Prostate gland (tissue), 2 donors: ENCODE measurements around the gene CMKLR1. TPM values are rescaled to one million over a fixed set of nuclear protein-coding genes. Genes with fewer than 3 reads are reported as not detected.

Source experiments
- DNase-seq: peaks from one replicate; pipeline ENCODE4 v3.0.0-alpha.2; 2019; ENCODE audit warnings: low spot score
- H3K27ac ChIP-seq, 2 donors: fragments of 200-600 bp; sonication (generic); 2 replicates each; pipeline ENCODE4 v1.5.1; 2017 to 2019
- H3K27me3 ChIP-seq: fragments of 200-600 bp; sonication (generic); replicated peaks from 2 replicates; pipeline ENCODE4 v1.5.1; 2019; ENCODE audit not compliant: insufficient read depth
- H3K36me3 ChIP-seq, 2 donors: fragments of 200-600 bp; sonication (generic); 1 replicate in 1 of 2; 2 replicates in 1 of 2; pipeline versions ENCODE4 v1.5.1 to v1.8.1; 2017 to 2019
- H3K4me1 ChIP-seq: fragments of 200-600 bp; sonication (generic); replicated peaks from 2 replicates; pipeline ENCODE4 v1.5.1; 2019
- H3K4me3 ChIP-seq, 2 donors: fragments of 200-600 bp; sonication (generic); 2 replicates each; pipeline ENCODE4 v1.5.1; 2017 to 2019
- H3K9me3 ChIP-seq: fragments of 200-600 bp; sonication (generic); 2 replicates; pipeline ENCODE4 v1.5.1; 2017
- CTCF ChIP-seq, 4 experiments: fragments of 200-600 bp in 2 of 4; fragments of 450-650 bp in 2 of 4; sonication (generic) in 2 of 4; IDR thresholded peaks; 1 replicate in 3 of 4; 2 replicates in 1 of 4; pipeline ENCODE4 v1.5.1; 2016 to 2019; ENCODE audit warnings: antibody characterized with exemption in 4 of 4, mild to moderate bottlenecking in 2 of 4, moderate library complexity in 2 of 4
- POLR2A ChIP-seq: fragments of 450-650 bp; IDR thresholded peaks from one replicate; pipeline ENCODE4 v1.6.1; 2016; ENCODE audit warnings: antibody characterized with exemption, mild to moderate bottlenecking
- POLR2AphosphoS5 ChIP-seq: sonication (generic); formaldehyde crosslinking; IDR thresholded peaks from one replicate; pipeline ENCODE4 v1.6.1; 2017; ENCODE audit warnings: antibody characterized with exemption
- WGBS: methylation state at CpG from one replicate; pipeline ENCODE4 v1.1.5; 2018; 5-methylcytosine and 5-hydroxymethylcytosine counted together
- intact Hi-C: fragments of 100-400 bp; cut with DNase I; formaldehyde crosslinking; loops from one replicate; pipeline ENCODE4 v1.14.2; 2022
- total RNA-seq, 2 donors: library from RNA; depleted of rRNA; stranded (reverse); fragments of >200 nt; gene quantifications; one replicate each; pipeline ENCODE4 v1.1.0, GENCODE V29; 2016

The CMKLR1 gene
- total RNA-seq, 2 donors from 2014 or later, result 3.3 to 9.1 TPM

GRCh38 chr12:108364879-108365278, 25.8 kb upstream of the CMKLR1 start:
- Histone ChIP-seq H3K27me3 (no peaks in the 10 kb centered on the region), H3K36me3 (no peaks in the 10 kb centered on the region), H3K27ac (no peak overlapping the region), H3K4me3 (no peak overlapping the region), H3K4me1 (no peaks in the 10 kb centered on the region), H3K9me3 (no peaks in the 10 kb centered on the region)
- TF ChIP-seq POLR2A (no peak), CTCF (IDR thresholded peaks at IDR 0.05) (no peak), POLR2AphosphoS5 (no peak)
- DNase-seq, result no peak
- intact Hi-C loops, result no loop called here
- WGBS, result 90% methylated on average over 3 of the region's 3 CpGs

GRCh38 chr12:108363565-108363964, 24.5 kb upstream of the CMKLR1 start:
- Histone ChIP-seq H3K4me3 (no peak overlapping the region), H3K4me1 (no peaks in the 10 kb centered on the region), H3K27me3 (no peaks in the 10 kb centered on the region), H3K9me3 (no peaks in the 10 kb centered on the region), H3K27ac (no peak overlapping the region), H3K36me3 (no peaks in the 10 kb centered on the region)
- WGBS, result 84% methylated on average over 1 of the region's 1 CpG
- intact Hi-C loops, result no loop called here
- no peak for TF ChIP-seq POLR2A
- no peak for TF ChIP-seq POLR2AphosphoS5
- no peak for TF ChIP-seq CTCF (IDR thresholded peaks at IDR 0.05)
- DNase-seq, result no peak

- intact Hi-C loops, result no loop called here
- WGBS, result 66% methylated on average over 11 of the region's 11 CpGs
Measured at GRCh38 chr12:108363165-108363564, 24.1 kb upstream of the CMKLR1 start.

GRCh38 chr12:108361606-108362005, 22.5 kb upstream of the CMKLR1 start:
- no peaks in the 10 kb centered on the region for H3K9me3 ChIP-seq
- DNase-seq, result no peak
- H3K27me3 ChIP-seq, result no peaks in the 10 kb centered on the region
- no peaks in the 10 kb centered on the region for H3K36me3 ChIP-seq
- H3K27ac ChIP-seq, result no peak overlapping the region
- no peak overlapping the region for H3K4me3 ChIP-seq
- intact Hi-C loops, result no loop called here
- no peaks in the 10 kb centered on the region for H3K4me1 ChIP-seq
- TF ChIP-seq CTCF (IDR thresholded peaks at IDR 0.05) (no peak), POLR2AphosphoS5 (no peak), POLR2A (no peak)
- WGBS, result 57% methylated on average over 3 of the region's 3 CpGs

More at GRCh38 chr12:108363165-108363564, 24.1 kb upstream of the CMKLR1 start:
- Histone ChIP-seq H3K4me1 (no peaks in the 10 kb centered on the region), H3K27me3 (no peaks in the 10 kb centered on the region), H3K27ac (no peak overlapping the region), H3K9me3 (no peaks in the 10 kb centered on the region), H3K4me3 (no peak overlapping the region), H3K36me3 (no peaks in the 10 kb centered on the region)
- DNase-seq, result no peak
- TF ChIP-seq POLR2A (no peak), CTCF (IDR thresholded peaks at IDR 0.05) (no peak), POLR2AphosphoS5 (no peak)

- no peak for DNase-seq
- Histone ChIP-seq H3K27ac (no peak overlapping the region), H3K4me3 (no peak overlapping the region)
Measured at GRCh38 chr12:108360487-108360886, 21.4 kb upstream of the CMKLR1 start.

More at GRCh38 chr12:108360487-108360886, 21.4 kb upstream of the CMKLR1 start:
- H3K27me3 ChIP-seq, result no peaks in the 10 kb centered on the region
- H3K9me3 ChIP-seq, result no peaks in the 10 kb centered on the region
- no peaks in the 10 kb centered on the region for H3K4me1 ChIP-seq
- TF ChIP-seq POLR2AphosphoS5 (no peak), POLR2A (no peak), CTCF (IDR thresholded peaks at IDR 0.05) (no peak)
- no peaks in the 10 kb centered on the region for H3K36me3 ChIP-seq
- intact Hi-C loops, result no loop called here
